Measurements from ENCODE around the gene DNAAF5. TPM values are rescaled to one million over a fixed set of nuclear protein-coding genes. Genes with fewer than 3 reads are reported as not detected.
A peak's percentile ranks its signal among the peaks of the same experiment; 100 is the strongest.

Gene DNAAF5
- polyA plus RNA-seq (2013, experiment 1 of 4), result 46.5 TPM
- polyA plus RNA-seq (2013, experiment 2 of 4), result 48.7 TPM
- polyA plus RNA-seq (2013, experiment 3 of 4), result 34.0 TPM
- polyA plus RNA-seq (2013, experiment 4 of 4), result 39.4 TPM

DNA sequence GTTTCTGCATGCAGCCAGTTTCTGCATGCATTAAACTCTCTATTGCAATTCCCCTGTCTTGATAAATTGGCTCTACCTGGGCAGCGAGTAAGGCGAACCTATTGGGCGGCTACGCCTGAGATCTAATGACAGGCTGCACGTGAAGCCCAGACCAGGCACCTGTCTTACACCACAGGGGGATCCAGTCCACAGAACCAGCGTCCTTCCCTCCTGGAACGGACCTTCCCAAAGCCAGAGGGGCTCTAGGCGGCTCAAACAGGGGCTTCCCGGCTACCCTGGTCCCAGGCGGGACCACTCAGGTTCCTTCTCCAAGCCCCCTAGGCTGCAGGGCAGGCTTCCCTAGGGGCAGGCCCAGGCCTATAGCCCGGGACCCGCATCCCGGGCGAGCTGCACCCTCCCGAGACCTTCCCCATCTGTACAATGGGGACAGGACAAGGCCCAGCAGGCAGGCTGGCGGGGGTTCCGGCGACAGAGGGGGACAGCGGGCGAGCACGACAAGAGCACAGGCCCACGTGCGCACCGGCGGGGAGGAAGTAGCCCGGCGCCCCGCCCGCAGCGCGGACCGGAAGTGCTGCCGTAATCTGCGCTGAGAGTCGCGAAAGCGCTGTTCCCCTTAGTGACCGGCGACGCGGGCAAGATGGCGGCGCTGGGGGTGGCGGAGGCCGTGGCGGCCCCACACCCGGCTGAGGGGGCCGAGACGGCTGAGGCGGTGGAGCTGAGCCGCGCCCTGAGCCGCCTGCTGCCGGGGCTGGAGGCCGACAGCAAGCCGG lies at the start of gene DNAAF5:
TSS of gene DNAAF5 (plus strand) at position 616 of the 770 bp plus-strand sequence. CDS start at position 638, 22 bp downstream.
- Histone ChIP-seq H3K36me3 (ENCODE audit: control insufficient read depth, insufficient read depth, low read length) (peaks cover 11% of the 10 kb centered on the region), H3K27ac (ENCODE audit: insufficient read depth, low read depth, low read length, poor library complexity, severe bottlenecking) (no peak within 1 kb of the TSS), H3K27me3 (ENCODE audit: control insufficient read depth, insufficient read depth, low read length, poor library complexity, severe bottlenecking) (no peaks in the 10 kb centered on the region), H3K9me3 (ENCODE audit: control insufficient read depth, low read length) (no peaks in the 10 kb centered on the region), H3K4me3 (ENCODE audit: insufficient read depth, low read depth, low read length) (peak within 1 kb of the TSS; percentile 72), H3K4me1 (ENCODE audit: control insufficient read depth, insufficient read depth, low read length) (peaks cover 10% of the 10 kb centered on the region)
- WGBS, 2 experiments, result 10 to 11% methylated on average over 56 of the region's 56 CpGs

DNA sequence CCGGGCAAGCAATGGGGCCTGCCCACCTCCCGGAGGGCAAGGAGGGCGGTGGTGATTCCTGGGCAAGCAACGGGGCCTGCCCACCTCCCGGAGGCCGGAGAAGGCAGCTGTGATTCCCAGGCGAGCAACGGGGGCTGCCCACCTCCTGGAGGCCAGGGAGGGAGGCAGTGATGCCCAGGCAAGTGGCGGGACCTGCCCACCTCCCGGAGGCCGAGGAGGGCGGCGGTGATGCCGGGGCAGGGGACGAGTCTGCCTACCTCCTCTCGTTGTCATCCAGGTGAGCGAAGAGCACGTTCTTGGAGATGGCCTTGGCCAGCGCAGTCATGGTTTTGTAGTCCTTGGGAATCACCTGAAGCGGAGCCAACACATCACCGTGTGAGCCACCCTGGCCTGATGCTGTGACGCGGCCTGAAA lies 49.5 kb upstream of the DNAAF5 start:
- Histone ChIP-seq H3K9me3 (ENCODE audit: control insufficient read depth, low read length) (no peaks in the 10 kb centered on the region), H3K4me3 (ENCODE audit: insufficient read depth, low read depth, low read length) (no peak overlapping the region), H3K4me1 (ENCODE audit: control insufficient read depth, insufficient read depth, low read length) (no peaks in the 10 kb centered on the region), H3K27me3 (ENCODE audit: control insufficient read depth, insufficient read depth, low read length, poor library complexity, severe bottlenecking) (no peaks in the 10 kb centered on the region), H3K36me3 (ENCODE audit: control insufficient read depth, insufficient read depth, low read length) (peaks cover 10% of the 10 kb centered on the region), H3K27ac (ENCODE audit: insufficient read depth, low read depth, low read length, poor library complexity, severe bottlenecking) (no peak overlapping the region)
- WGBS, 2 experiments, result 97% methylated on average over 23 of the region's 23 CpGs

DNA sequence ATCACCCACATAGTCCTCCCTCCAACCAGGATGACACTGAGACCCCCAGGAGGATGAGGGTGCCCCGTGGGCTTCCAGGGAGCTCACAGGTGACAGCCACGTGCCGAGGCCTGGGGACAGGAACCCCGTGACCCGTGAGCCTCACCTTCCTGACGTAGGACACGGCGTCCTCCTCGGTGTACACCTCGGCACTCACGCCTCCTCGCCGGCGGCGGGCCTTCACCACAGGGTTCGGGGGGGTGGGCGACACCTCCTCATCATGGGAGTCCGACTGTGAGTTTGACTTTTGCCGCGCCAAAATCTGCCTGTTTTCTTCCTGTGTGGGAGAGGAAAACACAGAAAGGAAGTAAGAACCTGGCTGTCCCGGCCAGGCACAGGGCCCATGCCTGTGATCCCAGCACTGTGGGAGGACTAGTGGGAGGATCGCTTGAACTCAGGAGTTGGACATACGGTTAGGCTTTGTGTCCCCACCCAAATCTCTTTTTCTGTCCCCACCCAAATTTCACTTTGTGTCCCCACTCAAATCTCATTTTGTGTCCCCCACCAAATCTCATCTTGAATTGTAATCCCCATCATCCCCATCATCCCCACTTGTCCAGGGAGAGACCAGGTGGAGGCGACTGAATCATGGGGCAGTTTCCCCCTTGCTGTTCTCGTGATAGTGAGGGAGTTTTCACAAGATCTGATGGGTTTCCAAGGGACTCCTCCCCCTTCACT lies 45.9 kb upstream of the DNAAF5 start:
- WGBS, 2 experiments, result 96 to 97% methylated on average over 25 of the region's 25 CpGs
- no peaks in the 10 kb centered on the region for H3K4me1 ChIP-seq (ENCODE audit: control insufficient read depth, insufficient read depth, low read length)
- H3K27ac ChIP-seq (ENCODE audit: insufficient read depth, low read depth, low read length, poor library complexity, severe bottlenecking), result no peak overlapping the region
- no peak overlapping the region for H3K4me3 ChIP-seq (ENCODE audit: insufficient read depth, low read depth, low read length)
- peaks cover 7% of the 10 kb centered on the region for H3K36me3 ChIP-seq (ENCODE audit: control insufficient read depth, insufficient read depth, low read length)
- H3K9me3 ChIP-seq (ENCODE audit: control insufficient read depth, low read length), result no peaks in the 10 kb centered on the region
- no peaks in the 10 kb centered on the region for H3K27me3 ChIP-seq (ENCODE audit: control insufficient read depth, insufficient read depth, low read length, poor library complexity, severe bottlenecking)

DNA sequence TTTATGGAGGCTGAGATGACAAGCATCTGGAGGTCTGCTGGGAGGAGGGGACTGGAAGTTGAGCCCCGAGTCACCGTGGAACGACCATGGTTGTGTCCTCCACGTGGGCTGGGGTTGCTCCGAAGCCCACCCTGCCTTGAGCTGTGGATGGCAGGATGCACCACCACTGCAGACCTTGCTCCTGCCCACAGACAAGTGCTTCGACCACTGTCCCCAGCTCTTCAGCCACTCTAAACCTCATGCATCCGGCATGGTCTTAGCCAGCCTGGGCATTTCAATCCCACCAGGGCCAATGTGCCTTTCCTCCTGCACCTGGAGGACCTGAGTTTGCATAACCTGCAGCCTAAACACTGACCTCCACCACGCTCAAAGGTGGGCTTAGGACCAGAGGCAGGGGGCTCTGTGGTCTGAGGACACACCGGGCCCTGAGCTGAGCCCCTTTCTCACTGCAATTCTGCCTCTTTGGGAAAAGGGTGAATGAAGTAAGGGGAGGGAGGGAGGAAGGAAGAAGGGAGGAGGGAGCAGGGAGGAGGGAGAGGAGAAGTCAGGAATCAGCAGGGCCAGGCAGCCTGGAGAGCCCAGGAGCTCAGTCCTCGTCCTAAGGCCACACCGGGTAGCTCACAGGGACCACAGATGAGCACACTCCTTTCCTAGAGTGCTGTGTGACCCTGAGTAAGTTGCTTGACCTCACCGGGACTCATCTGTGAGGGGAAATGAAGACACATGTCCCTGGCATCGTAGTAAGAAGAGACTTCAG lies 44.8 kb upstream of the DNAAF5 start:
- WGBS, 2 experiments, result 94 to 95% methylated on average over 13 of the region's 13 CpGs

DNA sequence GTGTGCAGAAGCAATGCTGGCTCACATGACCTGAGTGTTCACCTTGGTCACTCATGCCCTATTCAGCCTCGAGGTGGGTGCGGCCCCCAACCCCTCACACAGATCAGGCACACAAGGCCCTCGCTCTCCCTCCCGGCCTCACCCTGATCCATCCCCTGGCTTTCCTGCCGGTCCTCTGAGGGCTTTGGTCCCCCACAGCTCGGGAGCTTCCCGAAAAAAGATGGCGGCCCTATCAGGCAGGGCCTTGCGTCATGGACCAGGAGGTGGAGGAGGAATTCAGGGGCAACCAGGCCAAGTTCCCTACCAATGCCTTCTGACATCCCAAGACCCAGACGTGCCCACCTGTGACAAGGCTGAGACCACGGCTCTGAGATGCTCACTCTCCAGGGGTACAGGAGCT lies 43.7 kb upstream of the DNAAF5 start:
- no peaks in the 10 kb centered on the region for H3K9me3 ChIP-seq (ENCODE audit: control insufficient read depth, low read length)
- no peak overlapping the region for H3K27ac ChIP-seq (ENCODE audit: insufficient read depth, low read depth, low read length, poor library complexity, severe bottlenecking)
- no peak overlapping the region for H3K4me3 ChIP-seq (ENCODE audit: insufficient read depth, low read depth, low read length)
- no peaks in the 10 kb centered on the region for H3K27me3 ChIP-seq (ENCODE audit: control insufficient read depth, insufficient read depth, low read length, poor library complexity, severe bottlenecking)
- H3K36me3 ChIP-seq (ENCODE audit: control insufficient read depth, insufficient read depth, low read length), result peaks cover 7% of the 10 kb centered on the region
- no peaks in the 10 kb centered on the region for H3K4me1 ChIP-seq (ENCODE audit: control insufficient read depth, insufficient read depth, low read length)
- 96% methylated on average over 11 of the region's 11 CpGs for WGBS, 2 experiments

More for the DNA sequence above, 44.8 kb upstream of the DNAAF5 start:
- Histone ChIP-seq H3K9me3 (ENCODE audit: control insufficient read depth, low read length) (no peaks in the 10 kb centered on the region), H3K27ac (ENCODE audit: insufficient read depth, low read depth, low read length, poor library complexity, severe bottlenecking) (no peak overlapping the region), H3K27me3 (ENCODE audit: control insufficient read depth, insufficient read depth, low read length, poor library complexity, severe bottlenecking) (no peaks in the 10 kb centered on the region), H3K36me3 (ENCODE audit: control insufficient read depth, insufficient read depth, low read length) (peaks cover 7% of the 10 kb centered on the region), H3K4me1 (ENCODE audit: control insufficient read depth, insufficient read depth, low read length) (no peaks in the 10 kb centered on the region), H3K4me3 (ENCODE audit: insufficient read depth, low read depth, low read length) (no peak overlapping the region)

DNA sequence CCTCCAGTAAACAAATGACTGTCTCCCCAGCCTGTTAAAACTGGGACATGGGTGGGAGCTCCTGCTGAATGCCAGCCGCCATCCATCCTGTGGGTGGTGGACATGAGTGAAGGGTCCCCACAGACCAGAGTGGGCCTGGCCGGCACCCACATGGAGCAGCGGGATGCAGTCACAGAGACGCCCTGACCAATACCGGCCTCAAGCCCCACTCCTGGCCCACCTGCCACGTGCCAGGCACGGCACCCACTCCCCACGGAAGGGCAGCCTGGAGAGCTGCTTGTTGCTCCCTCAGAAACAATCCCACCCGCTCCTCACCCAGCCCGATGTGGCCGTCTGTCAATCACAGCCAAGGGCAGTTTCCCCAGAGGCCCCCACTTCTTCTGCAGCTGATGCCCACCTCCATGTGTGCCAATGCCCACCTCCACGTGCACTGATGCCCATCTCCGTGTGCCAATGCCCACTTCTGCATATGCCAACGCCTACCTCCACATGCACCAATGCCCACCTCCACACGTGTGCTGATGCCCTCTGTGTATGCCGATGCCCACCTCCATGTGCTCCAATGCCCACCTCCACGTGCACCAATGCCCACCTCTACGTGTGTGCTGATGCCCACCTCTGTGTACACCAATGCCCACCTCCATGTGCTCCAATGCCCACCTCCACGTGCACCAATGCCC lies 42.8 kb upstream of the DNAAF5 start:
- WGBS, 2 experiments, result 95% methylated on average over 19 of the region's 19 CpGs
- peaks cover 7% of the 10 kb centered on the region for H3K36me3 ChIP-seq (ENCODE audit: control insufficient read depth, insufficient read depth, low read length)
- no peak overlapping the region for H3K27ac ChIP-seq (ENCODE audit: insufficient read depth, low read depth, low read length, poor library complexity, severe bottlenecking)
- H3K4me3 ChIP-seq (ENCODE audit: insufficient read depth, low read depth, low read length), result no peak overlapping the region
- H3K9me3 ChIP-seq (ENCODE audit: control insufficient read depth, low read length), result no peaks in the 10 kb centered on the region
- no peaks in the 10 kb centered on the region for H3K27me3 ChIP-seq (ENCODE audit: control insufficient read depth, insufficient read depth, low read length, poor library complexity, severe bottlenecking)
- H3K4me1 ChIP-seq (ENCODE audit: control insufficient read depth, insufficient read depth, low read length), result no peaks in the 10 kb centered on the region

DNA sequence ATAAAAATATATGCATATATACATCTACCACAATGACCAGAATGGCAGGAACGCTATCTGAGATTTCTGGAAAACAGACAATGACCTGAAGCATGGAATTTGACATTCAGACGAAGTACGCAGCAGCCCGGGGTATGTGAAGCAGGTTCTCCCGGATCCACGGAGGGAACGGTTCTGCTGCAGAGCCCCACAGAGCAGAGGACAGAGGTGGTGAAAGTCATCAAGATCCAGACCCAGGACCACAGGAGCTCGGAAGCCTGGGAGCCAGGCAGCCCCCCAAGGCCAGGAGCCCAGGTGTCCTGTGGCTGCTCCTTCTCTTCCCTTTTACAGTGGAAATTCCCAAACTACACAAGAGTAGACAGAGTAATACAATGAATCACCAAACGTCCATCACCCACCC lies 42.1 kb upstream of the DNAAF5 start:
- no peak overlapping the region for H3K4me3 ChIP-seq (ENCODE audit: insufficient read depth, low read depth, low read length)
- H3K27ac ChIP-seq (ENCODE audit: insufficient read depth, low read depth, low read length, poor library complexity, severe bottlenecking), result no peak overlapping the region
- WGBS, 2 experiments, result 95 to 97% methylated on average over 9 of the region's 9 CpGs
- peaks cover 7% of the 10 kb centered on the region for H3K36me3 ChIP-seq (ENCODE audit: control insufficient read depth, insufficient read depth, low read length)
- H3K27me3 ChIP-seq (ENCODE audit: control insufficient read depth, insufficient read depth, low read length, poor library complexity, severe bottlenecking), result no peaks in the 10 kb centered on the region
- H3K4me1 ChIP-seq (ENCODE audit: control insufficient read depth, insufficient read depth, low read length), result no peaks in the 10 kb centered on the region
- H3K9me3 ChIP-seq (ENCODE audit: control insufficient read depth, low read length), result no peaks in the 10 kb centered on the region

DNA sequence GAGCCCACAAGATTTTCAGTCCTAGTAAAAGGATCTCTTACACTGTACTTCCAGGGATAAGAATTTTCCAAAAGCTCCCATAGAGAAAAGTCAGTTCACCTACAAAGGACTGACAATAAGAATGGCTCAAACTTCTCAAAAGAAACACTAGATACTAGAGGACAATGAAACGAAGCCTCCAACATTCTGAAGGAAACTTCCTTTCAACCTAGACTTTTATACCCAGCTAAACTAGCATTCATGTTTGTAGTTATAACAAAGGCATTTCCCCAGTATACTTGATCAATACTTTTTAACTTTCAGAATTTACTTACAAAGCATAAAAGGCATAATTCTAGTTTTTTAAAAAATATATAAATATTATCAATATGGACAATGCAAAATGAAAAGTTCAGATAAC lies 41.0 kb upstream of the DNAAF5 start:
- Histone ChIP-seq H3K9me3 (ENCODE audit: control insufficient read depth, low read length) (no peaks in the 10 kb centered on the region), H3K36me3 (ENCODE audit: control insufficient read depth, insufficient read depth, low read length) (peaks cover under 1% of the 10 kb centered on the region), H3K4me3 (ENCODE audit: insufficient read depth, low read depth, low read length) (no peak overlapping the region), H3K4me1 (ENCODE audit: control insufficient read depth, insufficient read depth, low read length) (no peaks in the 10 kb centered on the region), H3K27me3 (ENCODE audit: control insufficient read depth, insufficient read depth, low read length, poor library complexity, severe bottlenecking) (no peaks in the 10 kb centered on the region), H3K27ac (ENCODE audit: insufficient read depth, low read depth, low read length, poor library complexity, severe bottlenecking) (no peak overlapping the region)
- 93 to 100% methylated on average over 1 of the region's 1 CpG for WGBS, 2 experiments

DNA sequence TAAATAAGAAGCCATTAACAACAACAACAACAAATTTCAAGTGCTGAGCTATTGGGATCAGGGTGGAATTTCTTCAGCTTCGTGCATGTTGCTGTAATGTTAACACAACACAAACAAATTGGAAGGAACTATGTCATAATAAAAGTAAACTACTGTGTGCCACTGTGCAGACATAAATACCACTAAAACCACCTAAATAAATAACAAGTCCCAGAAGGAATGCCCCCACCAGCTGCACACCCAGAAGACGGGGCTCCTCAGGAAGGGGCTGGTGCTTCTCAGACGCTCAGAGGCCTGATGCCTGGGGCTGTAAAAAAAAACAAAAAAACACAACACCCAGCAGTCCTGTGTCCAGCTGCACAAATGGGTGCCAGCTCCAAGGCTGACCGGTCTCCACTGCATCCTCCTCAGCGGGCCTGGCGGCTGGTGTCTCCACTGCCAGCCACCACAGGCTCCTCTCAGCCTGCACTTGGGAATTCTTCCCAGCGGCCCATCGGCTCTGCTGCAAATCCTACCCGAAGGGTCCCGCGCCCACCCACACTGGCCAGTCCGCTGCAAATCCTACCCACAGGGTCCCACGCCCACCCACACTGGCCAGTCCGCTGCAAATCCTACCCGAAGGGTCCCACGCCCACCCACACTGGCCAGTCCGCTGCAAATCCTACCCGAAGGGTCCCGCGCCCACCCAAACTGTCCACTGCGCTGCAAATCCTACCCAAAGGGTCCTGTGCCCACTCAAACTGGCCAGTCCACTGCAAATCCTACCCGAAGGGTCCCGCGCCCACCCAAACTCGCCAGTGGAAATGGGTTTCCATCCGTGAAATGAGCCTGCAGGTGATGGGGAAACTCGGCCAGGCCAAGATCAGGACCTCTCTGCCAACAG lies 35.8 kb upstream of the DNAAF5 start:
- Histone ChIP-seq H3K4me1 (ENCODE audit: control insufficient read depth, insufficient read depth, low read length) (no peaks in the 10 kb centered on the region), H3K27me3 (ENCODE audit: control insufficient read depth, insufficient read depth, low read length, poor library complexity, severe bottlenecking) (no peaks in the 10 kb centered on the region), H3K27ac (ENCODE audit: insufficient read depth, low read depth, low read length, poor library complexity, severe bottlenecking) (no peak overlapping the region), H3K9me3 (ENCODE audit: control insufficient read depth, low read length) (no peaks in the 10 kb centered on the region), H3K4me3 (ENCODE audit: insufficient read depth, low read depth, low read length) (no peak overlapping the region), H3K36me3 (ENCODE audit: control insufficient read depth, insufficient read depth, low read length) (no peaks in the 10 kb centered on the region)
- WGBS, 2 experiments, result 94 to 97% methylated on average over 27 of the region's 27 CpGs
